Measurements from ENCODE around the gene RBM20. TPM values are rescaled to one million over a fixed set of nuclear protein-coding genes. Genes with fewer than 3 reads are reported as not detected.
A peak's percentile ranks its signal among the peaks of the same experiment; 100 is the strongest.

RBM20 gene
- total and polyA plus RNA-seq, 2 of the 13 experiments (the other 11 are each of a cell fraction or from before 2014, with no cell fraction given) = 0.02 to 0.22 TPM

GRCh38 chr10:110739811-110740271, 95.7 kb downstream of the RBM20 start (continued):
- TF ChIP-seq ZNF552 (CRISPR knock-in tag; IDR thresholded peaks at IDR 0.05; ENCODE audit: borderline replicate concordance) = no peak
- TF ChIP-seq CREB1 (IDR thresholded peaks at IDR 0.05) = no peak
- TF ChIP-seq CREB1 (CRISPR knock-in tag; IDR thresholded peaks at IDR 0.05) = no peak
- TF ChIP-seq ZMAT5 (CRISPR knock-in tag; IDR thresholded peaks at IDR 0.05; ENCODE audit: borderline replicate concordance, low read depth) = no peak
- TF ChIP-seq HOXA9 (CRISPR knock-in tag; IDR thresholded peaks at IDR 0.05; ENCODE audit: borderline replicate concordance) = no peak
- TF ChIP-seq ZNF264 (CRISPR knock-in tag; IDR thresholded peaks at IDR 0.05) = 0 out of 2 replicates have a peak, but pooled peaks have one; percentile 3
- TF ChIP-seq SYNCRIP (IDR thresholded peaks at IDR 0.05; ENCODE audit: insufficient read depth, low read depth, low read length) = no peak
- no peak for TF ChIP-seq ATRX (CRISPR knock-in tag; IDR thresholded peaks at IDR 0.05; ENCODE audit: borderline replicate concordance)
- peak; percentile 59; the same call in 1 of the 2 replicates for TF ChIP-seq CREM (IDR thresholded peaks at IDR 0.05)
- no peak for TF ChIP-seq CREM (CRISPR knock-in tag; IDR thresholded peaks at IDR 0.05)
- TF ChIP-seq ZBTB39 (CRISPR knock-in tag; IDR thresholded peaks at IDR 0.05) = no peak; the same call in 1 of the 2 replicates
- TF ChIP-seq HNRNPK (IDR thresholded peaks at IDR 0.05; ENCODE audit: low read depth, low read length, poor library complexity, severe bottlenecking) = no peak
- no peak for TF ChIP-seq MATR3 (CRISPR knock-in tag; IDR thresholded peaks at IDR 0.05)
- TF ChIP-seq IKZF4 (CRISPR knock-in tag; IDR thresholded peaks at IDR 0.05; ENCODE audit: borderline replicate concordance, low read depth, not compliant biosample characterization) = no peak
- no peak for TF ChIP-seq GLMP (CRISPR knock-in tag; IDR thresholded peaks at IDR 0.05; ENCODE audit: borderline replicate concordance)
- no peak; the same call in 1 of the 2 replicates for TF ChIP-seq IKZF5 (CRISPR knock-in tag; IDR thresholded peaks at IDR 0.05)
- TF ChIP-seq TAF15 (IDR thresholded peaks at IDR 0.05; ENCODE audit: low read depth, low read length, poor library complexity, severe bottlenecking) = no peak
- peak; percentile 36; the same call in 1 of the 2 replicates for TF ChIP-seq ZMYM4 (CRISPR knock-in tag; IDR thresholded peaks at IDR 0.05)
- no peak for TF ChIP-seq MAX (IDR thresholded peaks at IDR 0.05)
- TF ChIP-seq ZNF761 (CRISPR knock-in tag; conservative IDR thresholded peaks at IDR 0.05) = no peak
- 0 out of 2 replicates have a peak, but pooled peaks have one; percentile 26 for TF ChIP-seq POGZ (CRISPR knock-in tag; IDR thresholded peaks at IDR 0.05)
- TF ChIP-seq UBTF (CRISPR knock-in tag; IDR thresholded peaks at IDR 0.05) = no peak; the same call in 1 of the 2 replicates
- TF ChIP-seq ZBTB8A (CRISPR knock-in tag; IDR thresholded peaks at IDR 0.05; ENCODE audit: borderline replicate concordance, low read depth) = no peak
- TF ChIP-seq HOXD1 (CRISPR knock-in tag; IDR thresholded peaks at IDR 0.05) = no peak
